ENCODE results near the gene SPINT3. TPM values are rescaled to one million over a fixed set of nuclear protein-coding genes. Genes with fewer than 3 reads are reported as not detected.
"Not testable (repeated sequence)": the region's sequence is repeated elsewhere in the genome, so short reads cannot be mapped to it uniquely, and the experiment has no call there.

The SPINT3 gene
- total RNA-seq, 1 experiment from 2014 or later, result not detected

GRCh38 chr20:45485388-45485787 is 30.0 kb downstream of the SPINT3 start:
- no peaks in the 10 kb centered on the region; the same call in 1 of the 2 replicates for H3K36me3 ChIP-seq (replicated peaks; ENCODE audit: control insufficient read depth, insufficient read depth, low read length)
- no peak overlapping the region for H3K4me3 ChIP-seq (ENCODE audit: insufficient read depth, low read depth, low read length)
- no peaks in the 10 kb centered on the region for H3K27me3 ChIP-seq (ENCODE audit: control insufficient read depth, insufficient read depth, low read length)
- no peak for DNase-seq

DNA sequence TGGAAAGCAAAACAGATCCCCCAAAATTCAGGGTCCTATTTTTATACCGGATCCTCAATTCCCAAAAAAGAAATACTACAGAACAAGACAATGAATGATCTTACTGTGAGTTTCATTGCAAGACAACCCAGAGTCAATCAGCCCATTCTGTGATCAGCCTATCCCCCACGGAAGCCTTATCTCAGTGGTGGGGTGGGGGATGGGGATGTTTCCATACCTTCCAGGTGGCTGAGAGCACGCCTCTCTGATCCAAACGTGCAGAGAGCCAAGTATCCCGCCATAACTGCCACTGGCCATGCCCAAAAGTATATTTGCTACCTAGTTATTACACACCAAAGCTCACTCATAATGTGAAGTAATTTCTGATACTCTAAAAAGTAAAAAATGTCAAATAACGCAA is 30.7 kb downstream of the SPINT3 start:
- DNase-seq, result peak; percentile 30
- H3K4me3 ChIP-seq (ENCODE audit: insufficient read depth, low read depth, low read length), result no peak overlapping the region
- no peaks in the 10 kb centered on the region; the same call in none of the 2 replicates for H3K36me3 ChIP-seq (replicated peaks; ENCODE audit: control insufficient read depth, insufficient read depth, low read length)
- H3K27me3 ChIP-seq (ENCODE audit: control insufficient read depth, insufficient read depth, low read length), result no peaks in the 10 kb centered on the region

DNA sequence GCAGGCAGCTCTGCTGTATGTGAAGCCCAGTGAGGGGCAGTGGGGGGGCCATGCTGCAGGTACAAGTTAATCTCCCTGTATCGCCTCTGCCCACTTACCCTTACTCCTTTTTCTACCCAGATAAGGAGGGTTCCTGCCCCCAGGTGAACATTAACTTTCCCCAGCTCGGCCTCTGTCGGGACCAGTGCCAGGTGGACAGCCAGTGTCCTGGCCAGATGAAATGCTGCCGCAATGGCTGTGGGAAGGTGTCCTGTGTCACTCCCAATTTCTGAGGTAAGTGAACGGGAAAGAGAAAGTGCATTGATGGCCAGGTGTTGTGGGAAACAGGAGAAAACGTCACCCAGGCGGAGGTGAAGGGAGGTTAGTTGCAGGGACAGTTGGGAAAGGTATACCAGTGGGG is 35.6 kb downstream of the SPINT3 start:
- DNase-seq, result no peak
- no peaks in the 10 kb centered on the region; the same call in none of the 2 replicates for H3K36me3 ChIP-seq (replicated peaks; ENCODE audit: control insufficient read depth, insufficient read depth, low read length)
- no peaks in the 10 kb centered on the region for H3K27me3 ChIP-seq (ENCODE audit: control insufficient read depth, insufficient read depth, low read length)
- no peak overlapping the region for H3K4me3 ChIP-seq (ENCODE audit: insufficient read depth, low read depth, low read length)

DNA sequence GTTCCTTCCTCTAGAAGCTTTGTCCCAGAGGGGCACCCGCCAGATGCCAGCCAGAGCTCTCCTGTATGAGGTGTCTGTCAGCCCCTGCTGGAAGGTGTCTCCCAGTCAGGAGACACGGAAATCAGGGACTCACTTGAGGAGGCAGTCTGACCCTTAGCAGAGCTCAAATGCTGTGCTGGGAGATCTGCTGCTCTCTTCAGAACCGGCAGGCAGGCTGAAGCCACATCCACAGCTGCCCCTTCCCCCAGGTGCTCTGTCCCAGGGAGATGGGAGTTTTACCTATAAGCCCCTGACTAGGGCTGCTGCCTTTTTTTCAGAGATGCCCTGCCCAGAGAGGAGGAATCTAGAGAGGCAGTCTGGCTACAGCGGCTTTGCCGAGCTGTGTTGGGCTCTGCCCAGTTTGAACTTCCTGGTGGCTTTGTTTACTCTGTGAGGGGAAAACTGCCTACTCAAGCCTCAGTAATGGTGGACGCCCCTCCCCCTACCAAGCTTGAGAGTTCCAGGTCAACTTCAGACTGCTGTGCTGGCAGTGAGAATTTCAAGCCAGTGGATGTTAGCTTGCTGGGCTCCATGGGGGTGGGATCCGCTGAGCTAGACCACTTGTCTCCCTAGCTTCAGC is 37.8 kb downstream of the SPINT3 start:
- H3K4me3 ChIP-seq (ENCODE audit: insufficient read depth, low read depth, low read length); DNase-seq; H3K36me3 ChIP-seq (replicated peaks; ENCODE audit: control insufficient read depth, insufficient read depth, low read length); H3K27me3 ChIP-seq (ENCODE audit: control insufficient read depth, insufficient read depth, low read length): not testable (repeated sequence)

DNA sequence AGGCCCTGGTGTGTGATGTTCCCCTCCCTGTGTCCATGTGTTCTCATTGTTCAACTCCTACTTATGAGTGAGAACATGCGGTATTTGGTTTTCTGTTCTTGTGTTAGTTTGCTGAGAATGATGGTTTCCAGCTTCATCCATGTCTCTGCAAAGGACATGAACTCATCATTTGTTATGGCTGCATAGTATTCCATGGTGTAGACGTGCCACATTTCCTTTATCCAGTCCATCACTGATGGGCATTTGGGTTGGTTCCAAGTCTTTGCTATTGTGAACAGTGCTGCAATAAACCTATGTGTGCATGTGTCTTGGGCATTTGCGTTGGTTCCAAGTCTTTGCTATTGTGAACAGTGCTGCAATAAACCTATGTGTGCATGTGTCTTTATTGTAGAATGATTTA is 43.1 kb downstream of the SPINT3 start:
- H3K36me3 ChIP-seq (replicated peaks; ENCODE audit: control insufficient read depth, insufficient read depth, low read length); DNase-seq; H3K4me3 ChIP-seq (ENCODE audit: insufficient read depth, low read depth, low read length): not testable (repeated sequence)
- H3K27me3 ChIP-seq (ENCODE audit: control insufficient read depth, insufficient read depth, low read length), result peaks cover 30% of the 10 kb centered on the region

DNA sequence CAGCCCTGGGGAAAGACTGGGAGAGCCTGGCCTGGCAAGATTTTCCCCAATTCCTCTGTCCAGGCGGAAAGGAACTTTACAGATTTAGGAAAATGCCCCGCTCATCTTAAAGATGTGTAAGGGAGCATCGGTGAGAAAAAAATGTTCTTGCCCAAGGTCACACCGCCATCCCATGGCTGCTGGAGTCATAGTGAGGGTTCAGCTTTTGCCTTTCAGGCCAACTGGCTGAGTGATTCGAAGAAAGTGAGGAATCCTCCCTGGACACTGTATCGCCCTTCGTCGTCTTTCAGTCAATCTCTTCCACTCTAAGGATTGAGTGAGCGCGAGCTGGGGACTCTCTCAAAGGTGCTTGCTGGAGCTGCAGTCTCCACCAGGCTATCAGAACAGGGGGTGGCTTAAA is 44.5 kb downstream of the SPINT3 start:
- peak; percentile 37 for DNase-seq
- Histone ChIP-seq H3K36me3 (replicated peaks; ENCODE audit: control insufficient read depth, insufficient read depth, low read length) (no peaks in the 10 kb centered on the region), H3K27me3 (ENCODE audit: control insufficient read depth, insufficient read depth, low read length) (peaks cover 30% of the 10 kb centered on the region), H3K4me3 (ENCODE audit: insufficient read depth, low read depth, low read length) (peak overlapping the region; percentile 65)

- no peaks in the 10 kb centered on the region for H3K36me3 ChIP-seq (replicated peaks; ENCODE audit: control insufficient read depth, insufficient read depth, low read length)
- peaks cover 30% of the 10 kb centered on the region for H3K27me3 ChIP-seq (ENCODE audit: control insufficient read depth, insufficient read depth, low read length)
- peak; percentile 81 for DNase-seq
- peak overlapping the region; percentile 65 for H3K4me3 ChIP-seq (ENCODE audit: insufficient read depth, low read depth, low read length)
These were observed 45.0 kb downstream of the SPINT3 start for GRCh38 chr20:45470262-45470931.

DNA sequence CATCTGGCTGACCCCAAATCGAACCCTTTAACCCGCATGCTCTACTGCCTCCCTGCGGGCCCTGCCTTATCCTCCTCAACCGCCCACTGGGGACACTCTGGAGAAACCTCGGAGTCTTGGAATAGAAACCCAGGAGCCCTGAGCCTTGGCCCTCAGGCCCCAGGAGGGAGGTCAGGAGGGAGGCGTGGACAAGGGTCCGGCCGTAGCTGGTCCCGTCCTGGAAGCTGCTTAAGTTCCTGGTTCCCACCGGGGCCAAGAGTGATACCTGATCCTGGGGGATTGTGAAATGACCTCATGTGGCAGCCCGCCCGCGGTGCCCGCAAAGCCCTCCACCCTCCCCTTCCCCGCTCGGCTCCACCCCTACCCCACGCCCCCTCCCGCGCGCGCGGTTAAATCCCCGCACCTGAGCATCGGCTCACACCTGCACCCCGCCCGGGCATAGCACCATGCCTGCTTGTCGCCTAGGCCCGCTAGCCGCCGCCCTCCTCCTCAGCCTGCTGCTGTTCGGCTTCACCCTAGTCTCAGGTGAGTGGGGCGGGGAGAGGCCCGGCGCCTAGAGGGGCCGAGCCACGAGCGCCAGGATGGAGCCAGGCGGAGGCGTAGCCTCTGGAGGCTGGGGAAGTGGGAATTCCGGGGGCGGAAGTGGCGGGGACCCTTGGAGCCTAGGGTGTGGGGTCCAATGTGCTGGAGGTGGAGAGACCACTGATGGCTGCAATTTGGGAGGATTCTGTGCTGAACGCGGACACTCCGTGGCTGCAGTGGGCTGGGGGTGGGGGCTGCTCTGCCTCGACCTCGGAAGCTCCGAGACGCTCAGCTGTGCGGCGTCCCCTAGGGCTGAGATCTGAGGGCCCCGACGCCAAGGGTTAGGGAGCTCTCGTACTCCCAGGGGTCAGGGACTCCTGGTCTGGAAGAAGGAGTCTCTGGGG is 45.8 kb downstream of the SPINT3 start, which contains the start of gene WFDC2:
Gene WFDC2 (plus strand): TSS at position 418 of the 926 bp plus-strand sequence. CDS start 29 bp downstream, at position 447.
- H3K36me3 ChIP-seq (replicated peaks; ENCODE audit: control insufficient read depth, insufficient read depth, low read length), result no peaks in the 10 kb centered on the region
- peak within 1 kb of the TSS; percentile 65 for H3K4me3 ChIP-seq (ENCODE audit: insufficient read depth, low read depth, low read length)
- peak; percentile 75 for DNase-seq
- peaks cover 30% of the 10 kb centered on the region for H3K27me3 ChIP-seq (ENCODE audit: control insufficient read depth, insufficient read depth, low read length)

GRCh38 chr20:45467861-45468260 is 47.6 kb downstream of the SPINT3 start:
- no peak for DNase-seq

DNA sequence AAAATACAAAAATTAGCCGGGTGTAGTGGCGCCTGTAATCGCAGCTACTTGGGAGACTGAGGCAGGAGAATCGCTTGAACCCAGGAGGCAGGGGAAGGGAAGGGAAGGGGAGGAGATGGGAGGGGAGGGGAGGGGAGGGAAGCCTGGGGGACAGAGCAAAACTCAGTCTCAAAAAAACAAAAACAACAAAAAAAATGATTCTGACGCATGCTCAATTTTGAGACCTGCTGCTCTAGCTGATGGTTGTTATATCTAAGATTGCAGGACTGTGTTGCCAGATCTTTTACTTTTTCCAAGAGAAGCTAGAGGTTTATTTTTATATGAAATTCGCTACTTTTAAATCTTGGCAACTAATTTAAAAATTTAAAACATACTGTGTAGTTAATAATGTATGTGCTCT is 48.2 kb downstream of the SPINT3 start:
- DNase-seq, result no peak
- H3K36me3 ChIP-seq (replicated peaks; ENCODE audit: control insufficient read depth, insufficient read depth, low read length), result no peaks in the 10 kb centered on the region
- peaks cover 30% of the 10 kb centered on the region for H3K27me3 ChIP-seq (ENCODE audit: control insufficient read depth, insufficient read depth, low read length)
- H3K4me3 ChIP-seq (ENCODE audit: insufficient read depth, low read depth, low read length), result no peak overlapping the region

More at GRCh38 chr20:45467861-45468260, 47.6 kb downstream of the SPINT3 start:
- peaks cover 30% of the 10 kb centered on the region for H3K27me3 ChIP-seq (ENCODE audit: control insufficient read depth, insufficient read depth, low read length)
- no peaks in the 10 kb centered on the region for H3K36me3 ChIP-seq (replicated peaks; ENCODE audit: control insufficient read depth, insufficient read depth, low read length)
- H3K4me3 ChIP-seq (ENCODE audit: insufficient read depth, low read depth, low read length), result no peak overlapping the region

- no peaks in the 10 kb centered on the region for H3K36me3 ChIP-seq (replicated peaks; ENCODE audit: control insufficient read depth, insufficient read depth, low read length)
- H3K27me3 ChIP-seq (ENCODE audit: control insufficient read depth, insufficient read depth, low read length), result peaks cover 21% of the 10 kb centered on the region
- no peak for DNase-seq
- H3K4me3 ChIP-seq (ENCODE audit: insufficient read depth, low read depth, low read length), result no peak overlapping the region
These were observed 49.7 kb downstream of the SPINT3 start for GRCh38 chr20:45465491-45466266.

DNA sequence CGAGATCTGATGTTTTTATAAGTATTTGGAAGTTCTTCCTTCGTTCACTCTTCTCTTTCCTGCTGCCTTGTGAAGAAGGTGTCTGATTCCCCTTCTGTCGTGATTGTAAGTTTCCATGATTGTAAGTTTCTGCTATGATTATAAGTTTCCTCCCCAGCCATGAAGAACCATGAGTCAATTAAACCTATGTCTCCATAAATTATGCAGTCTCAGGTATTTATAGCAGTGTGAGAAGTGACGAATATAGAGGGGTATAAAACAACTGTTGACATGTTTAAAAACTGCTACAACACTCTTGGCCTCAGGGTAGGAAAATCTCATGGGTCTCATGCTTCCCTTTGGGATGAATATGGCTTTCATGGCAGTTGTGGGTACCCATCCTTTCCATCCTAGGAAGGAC is 51.7 kb downstream of the SPINT3 start:
- Histone ChIP-seq H3K36me3 (replicated peaks; ENCODE audit: control insufficient read depth, insufficient read depth, low read length) (no peaks in the 10 kb centered on the region), H3K27me3 (ENCODE audit: control insufficient read depth, insufficient read depth, low read length) (peaks cover 2% of the 10 kb centered on the region; the same call in 1 of the 2 replicates), H3K4me3 (ENCODE audit: insufficient read depth, low read depth, low read length) (no peak overlapping the region)
- no peak for DNase-seq

GRCh38 chr20:45462711-45463509 is 52.5 kb downstream of the SPINT3 start:
- Histone ChIP-seq H3K27me3 (ENCODE audit: control insufficient read depth, insufficient read depth, low read length) (no peaks in the 10 kb centered on the region; the same call in 1 of the 2 replicates), H3K4me3 (ENCODE audit: insufficient read depth, low read depth, low read length) (no peak overlapping the region), H3K36me3 (replicated peaks; ENCODE audit: control insufficient read depth, insufficient read depth, low read length) (no peaks in the 10 kb centered on the region)
- no peak for DNase-seq
